VCaP (cell line): ENCODE results near the gene TRIM71.

Source experiments
- H3K27ac ChIP-seq: fragments of 450-650 bp; 2 replicates; pipeline ENCODE4 v1.5.1; 2017
- TF ChIP-seq, protein P1 (sequence below): fragments of 450-650 bp; conservative IDR thresholded peaks from 2 replicates; pipeline ENCODE4 v1.5.1; 2017; ENCODE audit warnings: mild to moderate bottlenecking, moderate library complexity

The TRIM71 gene

GRCh38 chr3:32816439-32817256, 1.1 kb upstream of the TRIM71 start:
- TF ChIP-seq, protein P1, sequence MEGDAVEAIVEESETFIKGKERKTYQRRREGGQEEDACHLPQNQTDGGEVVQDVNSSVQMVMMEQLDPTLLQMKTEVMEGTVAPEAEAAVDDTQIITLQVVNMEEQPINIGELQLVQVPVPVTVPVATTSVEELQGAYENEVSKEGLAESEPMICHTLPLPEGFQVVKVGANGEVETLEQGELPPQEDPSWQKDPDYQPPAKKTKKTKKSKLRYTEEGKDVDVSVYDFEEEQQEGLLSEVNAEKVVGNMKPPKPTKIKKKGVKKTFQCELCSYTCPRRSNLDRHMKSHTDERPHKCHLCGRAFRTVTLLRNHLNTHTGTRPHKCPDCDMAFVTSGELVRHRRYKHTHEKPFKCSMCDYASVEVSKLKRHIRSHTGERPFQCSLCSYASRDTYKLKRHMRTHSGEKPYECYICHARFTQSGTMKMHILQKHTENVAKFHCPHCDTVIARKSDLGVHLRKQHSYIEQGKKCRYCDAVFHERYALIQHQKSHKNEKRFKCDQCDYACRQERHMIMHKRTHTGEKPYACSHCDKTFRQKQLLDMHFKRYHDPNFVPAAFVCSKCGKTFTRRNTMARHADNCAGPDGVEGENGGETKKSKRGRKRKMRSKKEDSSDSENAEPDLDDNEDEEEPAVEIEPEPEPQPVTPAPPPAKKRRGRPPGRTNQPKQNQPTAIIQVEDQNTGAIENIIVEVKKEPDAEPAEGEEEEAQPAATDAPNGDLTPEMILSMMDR: no peak
- no peak overlapping the region for H3K27ac ChIP-seq

DNA sequence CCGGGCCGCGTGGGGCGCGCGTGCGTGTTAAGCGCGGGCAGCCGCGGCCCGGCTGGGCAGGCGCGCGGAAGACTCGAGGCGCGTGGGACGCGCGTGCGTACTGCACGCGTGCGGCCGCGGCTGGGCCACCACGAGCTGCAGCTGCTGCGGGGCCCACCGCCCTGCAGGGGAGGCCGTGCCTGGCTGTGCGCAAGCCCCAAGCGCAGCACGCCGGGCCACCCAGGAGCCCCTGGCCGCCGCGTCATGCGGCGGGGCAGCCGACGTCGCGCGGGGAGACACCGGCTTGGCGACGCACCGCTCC, 590 bp upstream of the TRIM71 start:
- no peak overlapping the region for H3K27ac ChIP-seq
- TF ChIP-seq, protein P1: no peak

GRCh38 chr3:32818229-32818969, 602 bp downstream of the TRIM71 start:
- no peak overlapping the region for H3K27ac ChIP-seq
- TF ChIP-seq, protein P1: no peak

DNA sequence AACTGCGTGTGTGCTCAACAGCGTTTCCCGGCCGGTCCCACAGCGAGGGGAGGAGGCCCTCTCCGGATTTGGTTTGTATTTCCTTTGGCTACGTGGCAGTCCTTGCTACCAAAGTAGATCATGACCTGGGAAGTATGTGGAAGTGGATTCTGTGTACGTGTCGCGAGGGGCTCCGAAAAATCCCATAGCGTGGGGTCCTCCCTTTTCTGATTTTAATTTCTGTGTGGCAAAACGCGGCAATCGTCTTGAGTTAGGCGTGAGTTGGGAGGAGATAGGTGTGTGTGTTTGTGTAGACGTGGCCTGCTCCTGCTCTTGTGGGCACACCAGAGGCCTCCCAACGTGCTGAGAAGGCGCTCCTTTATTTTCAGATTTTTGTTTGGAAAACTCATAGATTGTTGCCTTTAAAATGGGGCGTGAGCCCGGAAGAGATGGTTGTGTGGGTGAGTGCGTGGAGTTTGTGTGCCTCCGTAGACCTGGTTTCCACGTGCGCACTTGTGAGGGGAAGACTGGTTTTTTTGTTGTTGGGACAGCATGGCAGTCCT, 1.2 kb downstream of the TRIM71 start:
- H3K27ac ChIP-seq: no peak overlapping the region
- TF ChIP-seq, protein P1: no peak

- TF ChIP-seq, protein P1: no peak
- H3K27ac ChIP-seq: no peak overlapping the region
Observed at GRCh38 chr3:32819551-32820348, 2.0 kb downstream of the TRIM71 start.

GRCh38 chr3:32820430-32820829, 2.6 kb downstream of the TRIM71 start:
- H3K27ac ChIP-seq: no peak overlapping the region
- TF ChIP-seq, protein P1: no peak
